ENCODE data around the gene VARS1. TPM values are rescaled to one million over a fixed set of nuclear protein-coding genes. Genes with fewer than 3 reads are reported as not detected.

VARS1 gene
- total RNA-seq, 2 donors from 2014 or later: 57.7 to 127 TPM

Other genes starting within 250 kb of the VARS1 start
- gene ATP6V1G2, start 249.1 kb downstream of the VARS1 start, total RNA-seq: 1 to 10 TPM; 4.1 to 7.4 TPM
- 10 to 100 TPM; 19.4 to 39.7 TPM for gene NFKBIL1, start 248.1 kb downstream of the VARS1 start, total RNA-seq
- 1,000 to 10,000 TPM in 1 of 2 donors, 100 to 1,000 TPM in 1; 266 to 1,366 TPM for gene LTA, start 223.5 kb downstream of the VARS1 start, total RNA-seq
- 100 to 1,000 TPM in 1 of 2 donors, 10 to 100 TPM in 1; 52.0 to 250 TPM for gene TNF, start 220.2 kb downstream of the VARS1 start, total RNA-seq
- gene LTB, start 213.3 kb downstream of the VARS1 start, total RNA-seq: 100 to 1,000 TPM in 1 of 2 donors, 10 to 100 TPM in 1; 89.3 to 294 TPM
- gene LST1, start 209.5 kb downstream of the VARS1 start, total RNA-seq: 10 to 100 TPM; 18.2 to 21.6 TPM
- gene NCR3, start 202.7 kb downstream of the VARS1 start, total RNA-seq: 10 to 100 TPM; 12.7 to 17.2 TPM
- gene AIF1, start 180.5 kb downstream of the VARS1 start, total RNA-seq: 100 to 1,000 TPM in 1 of 2 donors, 10 to 100 TPM in 1; 43.9 to 117 TPM
- gene PRRC2A, start 175.0 kb downstream of the VARS1 start, total RNA-seq: 100 to 1,000 TPM; 253 to 336 TPM
- gene BAG6, start 143.1 kb downstream of the VARS1 start, total RNA-seq: 100 to 1,000 TPM; 286 to 303 TPM
- gene APOM, start 139.9 kb downstream of the VARS1 start, total RNA-seq: 1 to 10 TPM; 2.6 to 2.7 TPM
- 10 to 100 TPM; 15.0 to 16.4 TPM for gene C6orf47, start 135.0 kb downstream of the VARS1 start, total RNA-seq
- 10 to 100 TPM; 36.2 to 39.0 TPM for gene GPANK1, start 130.8 kb downstream of the VARS1 start, total RNA-seq
- 100 to 1,000 TPM; 242 to 251 TPM for gene CSNK2B, start 129.7 kb downstream of the VARS1 start, total RNA-seq
- gene LY6G5B, start 125.8 kb downstream of the VARS1 start, total RNA-seq: 10 to 100 TPM; 23.4 to 26.5 TPM
- 1 to 10 TPM; 1.8 to 4.1 TPM for gene LY6G5C, start 114.7 kb downstream of the VARS1 start, total RNA-seq
- gene ABHD16A, start 92.4 kb downstream of the VARS1 start, total RNA-seq: 10 to 100 TPM; 33.1 to 46.8 TPM
- not detected for gene LY6G6F, start 88.9 kb downstream of the VARS1 start, total RNA-seq
- not detected for gene LY6G6D, start 80.4 kb downstream of the VARS1 start, total RNA-seq
- not detected for gene LY6G6C, start 74.0 kb downstream of the VARS1 start, total RNA-seq
- not detected for gene MPIG6B, start 72.4 kb downstream of the VARS1 start, total RNA-seq
- 10 to 100 TPM in 1 of 2 donors, 1 to 10 TPM in 1; 6.7 to 42.6 TPM for gene DDAH2, start 66.5 kb downstream of the VARS1 start, total RNA-seq
- gene CLIC1, start 59.2 kb downstream of the VARS1 start, total RNA-seq: 100 to 1,000 TPM; 440 to 455 TPM
- gene MSH5, start 55.7 kb downstream of the VARS1 start, total RNA-seq: 100 to 1,000 TPM; 116 to 158 TPM
- 10 to 100 TPM; 13.3 to 21.3 TPM for gene SAPCD1, start 33.1 kb downstream of the VARS1 start, total RNA-seq
- 1 to 10 TPM in 1 of 2 donors, under 1 TPM in 1; 0.68 to 2.6 TPM for gene VWA7, start 18.4 kb downstream of the VARS1 start, total RNA-seq
- 100 to 1,000 TPM; 150 to 173 TPM for gene LSM2, start 11.2 kb upstream of the VARS1 start, total RNA-seq
- 1 to 10 TPM; 2.3 to 2.8 TPM for gene HSPA1L, start 19.5 kb upstream of the VARS1 start, total RNA-seq
- 10 to 100 TPM; 55.1 to 79.8 TPM for gene HSPA1A, start 19.8 kb upstream of the VARS1 start, total RNA-seq
- 100 to 1,000 TPM in 1 of 2 donors, 10 to 100 TPM in 1; 53.8 to 171 TPM for gene HSPA1B, start 32.0 kb upstream of the VARS1 start, total RNA-seq
- 10 to 100 TPM; 18.6 to 48.8 TPM for gene NEU1, start 67.1 kb upstream of the VARS1 start, total RNA-seq
- gene SLC44A4, start 83.2 kb upstream of the VARS1 start, total RNA-seq: under 1 TPM in 1 of 2 donors, not detected in 1; 0.29 TPM
- gene EHMT2, start 101.9 kb upstream of the VARS1 start, total RNA-seq: 10 to 100 TPM; 40.1 to 58.5 TPM
- gene ZBTB12, start 106.3 kb upstream of the VARS1 start, total RNA-seq: 1 to 10 TPM; 1.3 to 2.4 TPM
- 1 to 10 TPM in 1 of 2 donors, under 1 TPM in 1; 0.53 to 5.2 TPM for gene C2, start 132.0 kb upstream of the VARS1 start, total RNA-seq
- 1 to 10 TPM; 1.9 to 3.6 TPM for gene CFB, start 150.3 kb upstream of the VARS1 start, total RNA-seq
- 10 to 100 TPM; 69.7 to 70.9 TPM for gene NELFE, start 163.2 kb upstream of the VARS1 start, total RNA-seq
- gene SKIC2, start 163.4 kb upstream of the VARS1 start, total RNA-seq: 100 to 1,000 TPM in 1 of 2 donors, 10 to 100 TPM in 1; 91.8 to 115 TPM
- gene DXO, start 176.4 kb upstream of the VARS1 start, total RNA-seq: 10 to 100 TPM; 16.2 to 18.5 TPM
- gene C4A, start 186.3 kb upstream of the VARS1 start, total RNA-seq: 1 to 10 TPM; 4.1 to 8.1 TPM
- gene C4B, start 219.0 kb upstream of the VARS1 start, total RNA-seq: 1 to 10 TPM; 3.9 to 5.2 TPM
- gene CYP21A2, start 242.7 kb upstream of the VARS1 start, total RNA-seq: under 1 TPM; 0.32 to 0.49 TPM